HepG2 (cell line): ENCODE data around the gene TLDC2. TPM values are rescaled to one million over a fixed set of nuclear protein-coding genes. Genes with fewer than 3 reads are reported as not detected.

ENCODE experiments used
- ATAC-seq: fragments of 200-7000 bp; cut with Tn5 transposase; 3 replicates; pipeline ENCODE4 v1.9.1; 2020; ENCODE audit warnings: mild to moderate bottlenecking, moderate library complexity
- BruUV-seq: library from RNA; stranded (reverse); fragments of 400-500 nt; replicated peaks from 2 replicates; lab custom pipeline; 2021; lab: Mats Ljungman, UMichigan
- CTCF ChIA-PET: fragments of 300-600 bp; formaldehyde crosslinking; extraction: SDS; loops from one replicate; lab custom pipeline; 2021; ENCODE audit warnings: low total read pairs, inconsistent platforms, low intra/inter-chr PET ratio; lab: Yijun Ruan, JAX
- POLR2A ChIA-PET: fragments of 350-600 bp; sonication (Branson Sonifier 250); formaldehyde crosslinking; loops from one replicate; lab custom pipeline; 2020; ENCODE audit warnings: antibody characterized with exemption, inconsistent platforms; lab: Yijun Ruan, JAX
- DNase-seq: peaks from one replicate; pipeline ENCODE4 v3.0.0-alpha.2; 2015; ENCODE audit warnings: low spot score
- FAIRE-seq: peaks from 3 replicates; lab custom pipeline; 2011; peaks lifted over from hg19 to GRCh38; lab: Jason Lieb, UNC
- H2AFZ ChIP-seq: one replicate; pipeline ENCODE4 v1.6.1; 2011; ENCODE audit warnings: low read length, inconsistent platforms
- H3K27ac ChIP-seq: fragments of 300-600 bp; 3 replicates; pipeline ENCODE4 v1.8.0; 2011; ENCODE audit warnings: mixed run types, mild to moderate bottlenecking, mixed read lengths, low read length, inconsistent platforms; ENCODE audit not compliant: insufficient read depth; ENCODE audit errors: extremely low read length
- H3K27me3 ChIP-seq, 2 experiments: fragments of 200-600 bp in 1 of 2; 2 replicates in 1 of 2; 3 replicates in 1 of 2; pipeline versions ENCODE4 v1.6.0 to v1.8.0; 2011; ENCODE audit warnings: low read length in 2 of 2, mild to moderate bottlenecking in 2 of 2, moderate library complexity in 2 of 2, inconsistent platforms in 1 of 2; ENCODE audit not compliant: insufficient read depth in 2 of 2, control insufficient read depth in 1 of 2
- H3K36me3 ChIP-seq, 2 experiments: fragments of 200-600 bp in 1 of 2; replicated peaks in 1 of 2; 2 replicates in 1 of 2; 3 replicates in 1 of 2; pipeline versions ENCODE4 v1.5.1 to v1.8.0; 2011; ENCODE audit warnings: low read length in 2 of 2, inconsistent platforms in 1 of 2; ENCODE audit not compliant: insufficient read depth in 2 of 2, control insufficient read depth in 1 of 2
- H3K4me1 ChIP-seq: 2 replicates; pipeline ENCODE4 v1.5.1; 2012; ENCODE audit warnings: low read length, inconsistent platforms; ENCODE audit not compliant: insufficient read depth
- H3K4me2 ChIP-seq: 2 replicates; pipeline ENCODE4 v1.6.0; 2011; ENCODE audit warnings: low read depth, low read length, inconsistent platforms
- H3K4me3 ChIP-seq, 3 experiments: fragments of 200-600 bp in 1 of 3; sonication (generic), shearing (Covaris generic) in 1 of 3; replicated peaks in 1 of 3; 2 replicates each; pipeline ENCODE4 v1.5.1; 2011 to 2016; ENCODE audit warnings: low read length in 3 of 3, inconsistent platforms in 2 of 3, low read depth in 2 of 3, mild to moderate bottlenecking in 2 of 3, control low read depth in 1 of 3, mixed read lengths in 1 of 3; ENCODE audit not compliant: insufficient read depth in 1 of 3
- H3K79me2 ChIP-seq: one replicate; pipeline ENCODE4 v1.6.1; 2011; ENCODE audit warnings: low read length, inconsistent platforms; ENCODE audit not compliant: insufficient read depth
- H3K9ac ChIP-seq: 2 replicates; pipeline ENCODE4 v1.6.0; 2011; ENCODE audit warnings: mild to moderate bottlenecking, low read depth, low read length, inconsistent platforms; ENCODE audit not compliant: insufficient read depth
- H3K9me3 ChIP-seq: 2 replicates; pipeline ENCODE4 v1.5.1; 2012; ENCODE audit warnings: mild to moderate bottlenecking, low read length
- H4K20me1 ChIP-seq: 2 replicates; pipeline ENCODE4 v1.6.0; 2011; ENCODE audit warnings: inconsistent platforms, mild to moderate bottlenecking, low read length, moderate library complexity; ENCODE audit not compliant: insufficient read depth
- ARID3A ChIP-seq: IDR thresholded peaks from 2 replicates; pipeline ENCODE4 v1.6.1; 2012; ENCODE audit warnings: low read depth, low read length, improper control_type of control experiment
- BHLHE40 ChIP-seq: IDR thresholded peaks from 2 replicates; pipeline ENCODE4 v1.6.1; 2011; ENCODE audit warnings: low read length, improper control_type of control experiment
- CCDC6 ChIP-seq: sonication (generic); formaldehyde crosslinking; IDR thresholded peaks from 2 replicates; pipeline ENCODE4 v1.8.1; 2022; ENCODE audit warnings: mild to moderate bottlenecking, missing genetic modification reagents, moderate library complexity
- CEBPB ChIP-seq: IDR thresholded peaks from 2 replicates; pipeline ENCODE4 v1.6.1; 2011; ENCODE audit warnings: low read depth, low read length, improper control_type of control experiment, borderline replicate concordance
- CREB1 ChIP-seq, 2 experiments: fragments of 450-650 bp in 1 of 2; IDR thresholded peaks; 2 replicates each; pipeline ENCODE4 v1.6.1; 2016 to 2017; ENCODE audit warnings: control low read depth in 1 of 2, mild to moderate bottlenecking in 1 of 2, missing compliant biosample characterization in 1 of 2, missing genetic modification characterization in 1 of 2
- ELF3 ChIP-seq: IDR thresholded peaks from 2 replicates; pipeline ENCODE4 v1.6.1; 2016; ENCODE audit warnings: missing genetic modification reagents, missing compliant biosample characterization
- MYC ChIP-seq: sonication (generic); formaldehyde crosslinking; IDR thresholded peaks from 2 replicates; pipeline ENCODE4 v1.9.0; 2021; ENCODE audit warnings: missing genetic modification reagents, borderline replicate concordance
- NBN ChIP-seq: fragments of 450-650 bp; conservative IDR thresholded peaks from 2 replicates; pipeline ENCODE4 v1.6.1; 2017
- PHF20 ChIP-seq: sonication (generic); formaldehyde crosslinking; IDR thresholded peaks from 2 replicates; pipeline ENCODE4 v1.5.0; 2020; ENCODE audit warnings: mild to moderate bottlenecking, missing genetic modification reagents
- TOPORS ChIP-seq: sonication (generic); formaldehyde crosslinking; IDR thresholded peaks from 2 replicates; pipeline ENCODE4 v1.8.0; 2023; ENCODE audit warnings: mild to moderate bottlenecking, missing genetic modification reagents
- ZMAT3 ChIP-seq: sonication (generic); formaldehyde crosslinking; conservative IDR thresholded peaks from 2 replicates; pipeline ENCODE4 v1.7.0; 2021; ENCODE audit warnings: missing genetic modification reagents
- ZNF10 ChIP-seq: sonication (generic); formaldehyde crosslinking; IDR thresholded peaks from 2 replicates; pipeline ENCODE4 v1.4.0; 2020; ENCODE audit warnings: mild to moderate bottlenecking, low read depth, missing genetic modification reagents, borderline replicate concordance
- ZNF121 ChIP-seq: sonication (generic); formaldehyde crosslinking; IDR thresholded peaks from 2 replicates; pipeline ENCODE4 v1.5.0; 2020; ENCODE audit warnings: mild to moderate bottlenecking, missing genetic modification reagents
- ZNF18 ChIP-seq: sonication (generic); formaldehyde crosslinking; IDR thresholded peaks from 2 replicates; pipeline ENCODE4 v1.8.0; 2022; ENCODE audit warnings: mild to moderate bottlenecking, missing genetic modification reagents; ENCODE audit not compliant: insufficient replicate concordance
- ZSCAN9 ChIP-seq: IDR thresholded peaks from 2 replicates; pipeline ENCODE4 v1.6.1; 2016; ENCODE audit warnings: borderline replicate concordance
- WGBS: methylation state at CpG from one replicate; pipeline ENCODE4 v1.1.6; 2017; ENCODE audit warnings: low lambda C conversion rate; 5-methylcytosine and 5-hydroxymethylcytosine counted together
- in situ Hi-C: cut with HindIII; loops from 2 replicates; pipeline ENCODE4 v1.10.0; 2017; ENCODE audit warnings: low pct_unique_long_range_greater_than_20kb; ENCODE audit not compliant: extremely low pct_ligation_motif_present
- intact Hi-C: fragments of 100-400 bp; cut with micrococcal nuclease; formaldehyde crosslinking; loops from one replicate; pipeline ENCODE4 v1.10.0; 2022; ENCODE audit not compliant: unreplicated experiment
- polyA plus RNA-seq, 8 experiments: library from polyadenylated mRNA; depleted of rRNA in 3 of 8; stranded (reverse) in 7 of 8; unstranded in 1 of 8; fragments of >200 nt; fragmentation: Illumina TruSeq in 4 of 8; extraction: Trizol in 4 of 8; gene quantifications; 2 replicates each; pipeline versions ENCODE4 v1.2.1 to v1.2.3, GENCODE V29; 2011 to 2016; ENCODE audit warnings: low read depth in 4 of 8, missing spikeins in 1 of 8, mixed read lengths in 1 of 8; ENCODE audit not compliant: insufficient read depth in 1 of 8
- total RNA-seq, 5 experiments: library from RNA; depleted of rRNA; stranded (reverse); fragments of >200 nt; fragmentation: Illumina TruSeq; extraction: Trizol; gene quantifications; 2 replicates each; pipeline ENCODE4 v1.2.3, GENCODE V29; 2016; ENCODE audit warnings: low read depth in 1 of 5

Gene TLDC2
- total and polyA plus RNA-seq, 2 of the 13 experiments (the other 11 are each of a cell fraction or from before 2014, with no cell fraction given): 1.5 to 1.6 TPM

GRCh38 chr20:36917943-36918342 lies 42.0 kb downstream of the TLDC2 start:
- intact Hi-C loops: no loop called here
- CTCF ChIA-PET: no interaction called here
- no peak overlapping the region for H3K9ac ChIP-seq
- in situ Hi-C loops: no loop called here
- TF ChIP-seq ZNF121 (CRISPR knock-in tag): 0 out of 2 replicates have a peak, but pooled peaks have one; percentile 13
- TF ChIP-seq CEBPB: peak; percentile 54; the same call in 1 of the 2 replicates
- TF ChIP-seq NBN: no peak
- TF ChIP-seq, all 625 proteins: peak for 2
- Histone ChIP-seq H2AFZ (no peak overlapping the region), H4K20me1 (no peaks in the 10 kb centered on the region), H3K27me3 (no peaks in the 10 kb centered on the region), H3K4me2 (no peak overlapping the region), H3K4me3 (no peak overlapping the region), H3K36me3 (peaks cover 18 to 24% of the 10 kb centered on the region in 2 experiments), H3K27ac (no peak overlapping the region), H3K79me2 (no peaks in the 10 kb centered on the region), H3K4me1 (no peaks in the 10 kb centered on the region), H3K9me3 (no peaks in the 10 kb centered on the region)
- POLR2A ChIA-PET: no interaction called here
- ATAC-seq (no peak), FAIRE-seq (no peak), DNase-seq (no peak)
- BruUV-seq: no TSS peak

GRCh38 chr20:36919715-36920333 lies 43.9 kb downstream of the TLDC2 start:
- no peaks in the 10 kb centered on the region for H3K9me3 ChIP-seq
- H3K4me3 ChIP-seq: no peak overlapping the region
- H3K27ac ChIP-seq: no peak overlapping the region
- BruUV-seq: no TSS peak
- no peaks in the 10 kb centered on the region for H4K20me1 ChIP-seq
- no peaks in the 10 kb centered on the region for H3K4me1 ChIP-seq
- DNase-seq: peak; percentile 73
- peak; percentile 86 for FAIRE-seq
- CTCF ChIA-PET: interaction anchor here (1.3 kb wide), 1 partner anchor 83 kb away, joined by 6 read pairs; no protein-coding TSS in a partner anchor
- in situ Hi-C loops: no loop called here
- peak; percentile 83 for ATAC-seq
- WGBS: 10% methylated on average over 2 of the region's 2 CpGs
- no peak overlapping the region for H2AFZ ChIP-seq
- no peak overlapping the region for H3K4me2 ChIP-seq
- no peak overlapping the region for H3K9ac ChIP-seq
- H3K36me3 ChIP-seq: peaks cover 12 to 13% of the 10 kb centered on the region in 2 experiments; a peak in 4 of 5 replicates
- no peaks in the 10 kb centered on the region for H3K79me2 ChIP-seq
- no peaks in the 10 kb centered on the region for H3K27me3 ChIP-seq
- POLR2A ChIA-PET: interaction anchor here (1.1 kb wide), 1 partner anchor 48 kb away, joined by 3 read pairs; no protein-coding TSS in a partner anchor
- intact Hi-C loops: no loop called here
- TF ChIP-seq ZNF10 (CRISPR knock-in tag) (no peak), PHF20 (no peak), ZNF18 (CRISPR knock-in tag) (no peak), ZSCAN9 (CRISPR knock-in tag) (no peak), ARID3A (peak; percentile 61; the same call in 1 of the 2 replicates), BHLHE40 (peak; percentile 81), CREB1 (IDR thresholded peaks at IDR 0.05) (no peak), CREB1 (CRISPR knock-in tag; IDR thresholded peaks at IDR 0.05) (no peak), ZMAT3 (CRISPR knock-in tag) (no peak), MYC (no peak), ELF3 (CRISPR knock-in tag) (0 out of 2 replicates have a peak, but pooled peaks have one; percentile 27), TOPORS (CRISPR knock-in tag) (no peak), CCDC6 (no peak)
